NOMO-1 treated with DMSO at 0.1 percent for 48 hours (cell line): ENCODE measurements around the gene PFDN4.

Source experiments
- DNase-seq: peaks from one replicate; lab custom pipeline; 2025; ENCODE audit not compliant: unreplicated experiment; lab: John Stamatoyannopoulos, UW

The PFDN4 gene

DNA sequence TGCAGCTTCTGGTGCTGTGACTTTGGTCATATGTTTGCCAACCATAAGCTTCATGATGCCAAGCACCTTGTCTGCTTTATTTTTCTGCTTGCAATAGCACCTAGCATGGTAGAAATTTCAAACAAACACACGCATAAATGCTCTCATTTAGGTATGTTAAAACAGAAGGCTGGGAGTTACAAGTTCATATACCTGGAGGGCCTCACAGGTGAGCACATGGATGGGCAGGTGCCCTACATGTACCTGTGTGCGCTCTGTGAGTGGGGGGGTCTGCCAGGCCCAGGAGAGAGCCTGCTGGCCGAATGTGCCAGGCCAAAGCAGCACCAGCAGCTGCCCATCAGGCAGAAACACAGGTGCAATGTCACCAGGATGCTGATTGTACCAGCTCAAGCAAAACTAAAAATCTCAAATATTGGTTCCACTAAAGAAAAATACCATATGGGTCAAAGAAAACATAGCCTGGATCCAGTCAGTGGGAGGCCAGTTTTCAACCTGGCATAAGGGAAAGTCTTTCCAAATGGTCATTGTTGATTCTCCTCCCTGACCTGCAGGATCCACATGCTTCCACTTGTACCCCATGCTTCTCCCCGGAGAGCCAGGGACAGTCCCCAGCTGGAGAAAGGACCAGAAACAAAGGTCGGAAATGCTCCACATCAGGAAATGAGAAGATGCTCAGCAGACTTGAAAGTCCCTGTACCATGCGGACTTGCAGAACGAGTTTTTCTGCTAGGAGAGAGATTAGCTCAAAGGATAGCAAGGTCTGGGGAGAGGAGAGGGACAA is 7.2 kb upstream of the PFDN4 start:
- no peak for DNase-seq

DNA sequence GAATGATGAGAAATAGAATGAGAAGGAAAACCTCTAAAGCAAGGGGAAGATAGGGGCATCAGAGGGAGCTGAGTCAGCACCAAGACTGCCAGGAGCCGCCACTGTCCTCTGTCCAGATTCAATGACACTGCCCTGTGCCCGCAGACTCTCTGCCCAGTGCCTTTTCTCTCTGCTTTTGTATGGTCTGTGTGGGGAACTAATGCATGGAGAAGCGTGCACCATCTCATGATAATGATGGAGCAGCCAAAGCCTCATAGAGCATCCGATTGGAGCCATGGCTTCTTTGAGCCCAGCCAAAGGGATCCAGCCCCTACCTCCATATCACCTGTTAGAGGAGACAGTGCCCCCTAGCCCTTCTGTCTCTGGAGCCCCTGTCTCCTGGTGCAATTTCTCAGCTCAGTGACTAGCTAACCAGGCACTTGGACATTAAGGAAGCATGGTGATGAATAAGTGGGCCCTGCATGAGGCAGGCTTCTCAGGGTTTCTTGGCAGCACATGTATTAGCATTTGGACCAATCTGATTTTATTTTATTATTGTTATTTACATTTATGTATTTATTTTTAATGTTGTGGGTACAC is 6.5 kb upstream of the PFDN4 start:
- DNase-seq, result no peak

GRCh38 chr20:54203281-54203680 is 4.6 kb upstream of the PFDN4 start:
- peak; percentile 60 for DNase-seq

GRCh38 chr20:54204063-54204462 is 3.8 kb upstream of the PFDN4 start:
- DNase-seq, result no peak

DNA sequence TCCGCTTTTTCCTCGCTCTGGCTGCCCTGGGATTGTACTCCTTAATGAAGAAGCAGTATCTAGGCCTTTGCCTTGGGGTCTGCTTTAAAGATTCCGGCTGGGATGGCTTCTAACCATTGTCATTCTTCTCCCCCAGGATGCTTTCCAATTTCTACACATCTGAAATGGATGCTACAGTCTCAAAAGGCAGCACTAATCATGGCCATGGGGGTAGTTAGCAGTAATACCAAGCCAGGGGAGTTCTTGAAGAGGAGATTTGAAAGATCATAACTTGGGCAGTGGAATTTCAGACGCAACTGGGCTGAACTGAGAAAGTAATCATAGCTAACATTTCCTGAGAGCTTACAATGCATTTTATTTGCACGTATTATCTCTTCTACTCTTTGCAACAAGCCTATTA is 3.4 kb upstream of the PFDN4 start:
- no peak for DNase-seq

DNA sequence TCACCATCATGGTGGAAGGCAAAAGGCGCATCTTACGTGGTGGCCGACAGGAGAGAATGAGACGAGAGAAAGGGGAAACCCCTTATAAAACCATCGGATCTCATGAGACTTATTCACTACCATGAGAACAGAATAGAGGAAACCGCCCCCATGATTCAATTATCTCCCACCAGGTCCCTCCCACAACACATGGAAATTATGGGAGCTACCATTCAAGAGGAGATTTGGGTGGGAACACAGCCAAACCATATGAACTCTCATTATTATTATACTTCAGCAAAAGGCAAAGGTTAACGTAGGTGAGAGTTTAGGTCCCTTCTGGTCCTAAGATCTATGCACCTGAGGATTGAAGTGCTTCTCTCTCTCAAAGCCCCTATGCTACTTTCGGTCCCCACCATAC is 2.4 kb upstream of the PFDN4 start:
- DNase-seq, result no peak

GRCh38 chr20:54207053-54207742 is 689 bp upstream of the PFDN4 start:
- no peak for DNase-seq

DNA sequence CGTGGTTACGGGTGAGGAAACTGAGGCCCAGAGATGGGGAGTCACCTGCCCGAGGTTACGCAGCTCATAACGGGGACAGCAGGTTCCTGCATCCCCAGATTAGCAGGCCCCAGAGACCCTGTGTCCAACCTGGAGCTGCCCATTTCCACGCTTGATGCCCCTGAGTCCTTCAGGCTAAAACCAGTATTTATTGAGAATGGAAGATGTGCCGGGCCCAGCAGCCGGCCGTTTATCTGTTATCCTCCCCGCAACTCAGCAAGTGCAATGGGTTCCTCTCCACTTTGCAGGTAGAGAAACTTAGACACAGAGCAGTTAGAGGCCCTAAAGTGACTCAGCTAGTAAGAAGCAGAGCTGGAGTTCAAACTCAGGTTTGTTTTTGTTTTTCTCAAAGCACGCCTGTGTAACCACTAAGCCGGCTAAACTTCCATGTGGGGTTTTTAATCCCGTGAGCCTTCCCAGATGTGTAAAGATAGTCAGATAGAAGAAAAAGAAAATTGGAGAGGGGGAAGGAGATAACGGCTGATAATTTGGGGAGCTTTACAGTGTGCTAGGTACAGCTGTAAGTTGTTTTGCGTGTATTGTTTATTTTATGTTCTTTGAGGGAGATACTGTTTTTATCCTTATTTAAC is 775 bp downstream of the PFDN4 start:
- peak; percentile 27 for DNase-seq

- no peak for DNase-seq
Measured at GRCh38 chr20:54209216-54209813, 1.4 kb downstream of the PFDN4 start.

DNA sequence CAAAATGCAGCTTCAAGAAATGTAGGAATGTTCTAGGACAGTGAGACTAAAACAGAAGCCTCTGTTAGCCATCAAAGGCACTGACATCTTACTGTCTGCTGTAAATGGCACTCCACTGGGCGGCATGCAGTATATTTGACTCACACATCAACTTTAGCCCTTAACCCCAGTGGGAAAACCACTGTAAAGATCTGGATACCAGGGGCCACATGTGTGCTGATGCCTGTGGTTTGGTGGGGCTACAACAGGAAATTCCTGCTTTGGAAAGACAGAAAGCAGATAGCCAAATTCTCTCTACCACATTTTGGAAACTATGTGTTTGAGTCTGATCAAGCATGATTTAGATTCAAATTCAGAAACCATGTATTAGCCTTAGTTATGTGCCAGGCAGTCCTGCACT is 4.3 kb downstream of the PFDN4 start:
- DNase-seq, result no peak

GRCh38 chr20:54212871-54213270 is 5.0 kb downstream of the PFDN4 start:
- DNase-seq, result no peak

DNA sequence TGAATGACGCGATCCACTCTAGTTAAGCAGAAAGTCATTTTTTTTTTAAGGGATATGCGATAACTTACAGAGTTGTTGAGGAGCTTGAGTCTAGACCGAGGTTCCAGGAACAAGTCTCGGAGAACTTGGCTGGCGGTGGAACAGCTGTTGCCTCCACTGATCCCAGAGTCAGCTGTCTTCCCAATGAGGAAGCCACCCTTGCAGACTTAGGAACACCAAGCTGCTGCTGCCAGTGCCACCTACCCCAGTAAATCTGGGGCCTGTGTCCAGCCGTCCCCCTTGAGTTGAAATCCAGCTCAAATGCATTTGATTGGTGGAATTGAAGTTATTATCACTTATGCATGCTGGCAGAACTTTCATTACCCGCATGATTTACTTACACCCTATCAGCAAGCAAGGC is 6.7 kb downstream of the PFDN4 start:
- no peak for DNase-seq

DNA sequence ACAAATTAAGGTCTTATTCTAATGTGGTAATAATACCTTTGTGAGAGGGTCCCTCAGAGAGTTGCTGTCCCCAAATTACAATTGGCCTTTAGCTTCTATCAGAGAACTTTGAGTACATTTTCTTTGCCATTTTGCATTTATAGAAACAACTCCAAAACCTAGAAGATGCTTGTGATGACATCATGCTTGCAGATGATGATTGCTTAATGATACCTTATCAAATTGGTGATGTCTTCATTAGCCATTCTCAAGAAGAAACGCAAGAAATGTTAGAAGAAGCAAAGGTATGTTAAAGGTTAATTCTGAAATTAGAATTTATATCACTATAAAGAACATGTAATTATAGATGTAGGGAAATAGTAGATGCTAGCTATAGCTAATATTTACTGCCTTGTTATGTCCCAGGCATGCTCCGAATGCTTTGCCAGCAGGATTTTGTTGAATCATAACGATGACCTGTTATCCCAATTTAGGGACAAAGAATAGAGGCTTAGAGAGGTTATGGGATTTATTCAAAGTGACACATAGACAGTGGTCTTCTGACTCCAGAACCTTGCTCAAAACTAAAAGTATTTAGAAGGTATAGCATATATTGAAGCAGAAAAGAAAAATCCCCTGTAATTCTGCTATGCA is 7.4 kb downstream of the PFDN4 start:
- no peak for DNase-seq

GRCh38 chr20:54217762-54218161 is 9.9 kb downstream of the PFDN4 start:
- DNase-seq, result no peak

DNA sequence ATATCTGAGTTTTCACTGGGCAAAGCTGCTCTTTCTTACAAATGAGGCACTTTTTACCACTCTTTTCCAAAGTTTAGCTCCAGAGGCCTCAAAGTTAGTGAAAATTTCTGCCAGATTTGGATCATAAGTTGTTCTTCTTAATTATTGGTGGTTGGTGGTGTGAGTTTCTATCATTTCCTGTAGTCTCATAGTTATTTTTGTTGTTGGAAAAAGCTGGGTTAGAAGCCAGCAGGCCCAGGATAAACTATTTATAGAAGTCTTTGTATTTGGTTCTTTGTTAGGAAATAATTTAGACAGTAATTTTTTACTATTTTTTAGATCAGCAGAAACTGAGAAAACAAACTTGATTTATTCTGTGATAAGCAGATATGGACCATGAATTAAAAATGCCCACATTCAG is 10.6 kb downstream of the PFDN4 start:
- DNase-seq, result no peak

GRCh38 chr20:54219751-54220426 is 12.0 kb downstream of the PFDN4 start:
- peak; percentile 18 for DNase-seq

DNA sequence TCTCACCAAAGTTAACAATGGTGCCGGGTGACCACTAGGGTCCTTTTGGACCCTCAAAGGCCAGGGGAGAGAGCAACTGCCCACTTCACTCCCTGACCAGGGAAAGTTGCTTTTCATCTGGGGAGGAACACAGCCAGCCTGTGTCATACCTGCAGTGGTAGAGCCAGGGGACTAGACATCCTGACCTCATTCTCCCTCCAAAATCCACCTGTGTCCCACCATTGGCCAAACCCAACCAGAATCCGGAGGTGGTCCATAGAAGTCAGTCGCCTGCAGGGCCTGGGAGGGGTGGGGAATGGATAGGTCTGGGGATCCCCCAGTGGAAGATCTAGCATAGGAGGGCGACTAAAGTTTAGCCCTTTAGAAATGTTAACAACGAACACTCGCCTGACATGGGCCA is 12.8 kb downstream of the PFDN4 start:
- DNase-seq, result no peak

GRCh38 chr20:54221353-54221752 is 13.5 kb downstream of the PFDN4 start:
- no peak for DNase-seq

GRCh38 chr20:54221996-54222890 is 14.4 kb downstream of the PFDN4 start:
- no peak for DNase-seq
